CD4-positive, CD25-positive, alpha-beta regulatory T cell (primary cell): ENCODE data around the gene PPP1R14B. TPM values are rescaled to one million over a fixed set of nuclear protein-coding genes. Genes with fewer than 3 reads are reported as not detected.
A peak's percentile ranks its signal among the peaks of the same experiment; 100 is the strongest.

ENCODE experiments used
- ATAC-seq, 2 donors: fragments of 150-1000 bp; cut with Tn5 transposase; one replicate each; pipeline ENCODE4 v1.10.0; 2021; ENCODE audit warnings: low read depth in 2 of 2, moderate number of reproducible peaks in 2 of 2, moderate library complexity in 1 of 2
- DNase-seq, 3 donors: peaks; one replicate each; pipeline versions ENCODE4 v3.0.0 to v3.0.0-alpha.2; 2012 to 2022; ENCODE audit warnings: mixed read lengths in 1 of 3
- H3K27ac ChIP-seq: one replicate; pipeline ENCODE4 v1.7.0; 2013; ENCODE audit warnings: mild to moderate bottlenecking, low read length; ENCODE audit not compliant: insufficient read depth, poor library complexity, severe bottlenecking
- H3K27me3 ChIP-seq: one replicate; pipeline ENCODE4 v1.7.0; 2013; ENCODE audit warnings: low read length; ENCODE audit not compliant: control insufficient read depth, insufficient read depth
- H3K36me3 ChIP-seq: one replicate; pipeline ENCODE4 v1.7.0; 2013; ENCODE audit warnings: mild to moderate bottlenecking, low read length, moderate library complexity; ENCODE audit not compliant: control insufficient read depth, insufficient read depth
- H3K4me1 ChIP-seq: 2 replicates; pipeline ENCODE4 v1.7.0; 2013; ENCODE audit warnings: mild to moderate bottlenecking, low read length; ENCODE audit not compliant: insufficient read depth, control insufficient read depth, poor library complexity, severe bottlenecking
- H3K4me3 ChIP-seq: one replicate; pipeline ENCODE4 v1.7.0; 2013; ENCODE audit warnings: low read depth, mild to moderate bottlenecking, low read length, moderate library complexity
- H3K9me3 ChIP-seq, 2 experiments: 1 replicate in 1 of 2; 2 replicates in 1 of 2; pipeline ENCODE4 v1.7.0; 2013; ENCODE audit warnings: low read length in 2 of 2, mild to moderate bottlenecking in 1 of 2, moderate library complexity in 1 of 2; ENCODE audit not compliant: control insufficient read depth in 2 of 2
- H3K27ac Mint-ChIP-seq, 3 donors: one replicate each; pipeline ENCODE4 v1.8.0; 2020 to 2022; ENCODE audit warnings: mild to moderate bottlenecking in 3 of 3, mixed read lengths in 3 of 3, moderate library complexity in 2 of 3
- H3K27me3 Mint-ChIP-seq: one replicate; pipeline ENCODE4 v1.8.0; 2022; ENCODE audit warnings: mild to moderate bottlenecking, mixed read lengths
- H3K36me3 Mint-ChIP-seq: one replicate; pipeline ENCODE4 v1.8.0; 2020; ENCODE audit warnings: mixed read lengths
- H3K4me1 Mint-ChIP-seq, 4 donors: one replicate each; pipeline ENCODE4 v1.8.0; 2020 to 2022; ENCODE audit warnings: mixed read lengths in 4 of 4, mild to moderate bottlenecking in 1 of 4
- H3K4me3 Mint-ChIP-seq, 4 donors: one replicate each; pipeline ENCODE4 v1.8.0; 2020 to 2022; ENCODE audit warnings: mild to moderate bottlenecking in 4 of 4, mixed read lengths in 4 of 4, moderate library complexity in 3 of 4
- H3K9me3 Mint-ChIP-seq, 7 donors: one replicate each; pipeline ENCODE4 v1.8.0; 2020 to 2022; ENCODE audit warnings: mixed read lengths in 7 of 7, mild to moderate bottlenecking in 3 of 7, moderate library complexity in 2 of 7
- polyA plus RNA-seq, 4 donors: library from polyadenylated mRNA; unstranded; fragments of 300-500 nt; fragmentation: Illumina TruSeq; gene quantifications; one replicate each; pipeline ENCODE4 v1.2.3, GENCODE V29; 2021
- total RNA-seq: library from RNA; stranded (reverse); gene quantifications from one replicate; pipeline ENCODE4 v1.2.3, GENCODE V29; 2022

Gene PPP1R14B
- total and polyA plus RNA-seq, 5 donors from 2014 or later = 22.4 to 37.6 (median 26.2) TPM

- no peaks in the 10 kb centered on the region for H3K9me3 ChIP-seq
- Mint-ChIP-seq H3K27ac (peak overlapping the region in 2 of 3 donors; percentile 78 to 83), H3K27me3 (no peaks in the 10 kb centered on the region), H3K4me1 (peaks cover 6 to 41% (median 19%) of the 10 kb centered on the region in 4 donors), H3K9me3 (no peaks in the 10 kb centered on the region), H3K4me3 (peak overlapping the region in 1 of 4 donors; percentile 3), H3K36me3 (peaks cover 31% of the 10 kb centered on the region)
- no peaks in the 10 kb centered on the region for H3K27me3 ChIP-seq
- peaks cover 47% of the 10 kb centered on the region for H3K36me3 ChIP-seq
- no peak overlapping the region for H3K27ac ChIP-seq
- ATAC-seq = no peak
- H3K4me1 ChIP-seq = peaks cover 35% of the 10 kb centered on the region
- H3K4me3 ChIP-seq = no peak overlapping the region
- DNase-seq = no peak
Measured at GRCh38 chr11:64203421-64204079, 43.2 kb downstream of the PPP1R14B start.

DNA sequence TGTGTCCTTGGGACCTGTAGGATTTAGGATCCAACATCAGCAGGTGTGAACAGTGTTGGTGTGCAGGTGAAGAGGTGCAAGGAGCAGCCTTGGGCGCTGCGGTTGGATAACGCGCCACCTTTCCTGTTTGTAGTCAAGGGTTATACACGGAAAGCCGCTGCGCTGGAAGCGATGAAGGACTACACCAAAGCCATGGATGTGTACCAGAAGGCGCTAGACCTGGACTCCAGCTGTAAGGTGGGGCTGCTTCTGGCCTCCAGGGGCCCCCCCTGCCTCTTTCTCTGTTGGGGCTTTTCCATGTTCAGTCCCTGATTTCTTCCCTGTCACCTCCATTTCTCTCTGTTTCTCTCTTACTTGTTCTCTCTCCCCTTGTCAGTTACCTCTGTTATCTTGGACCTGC lies 43.8 kb downstream of the PPP1R14B start:
- H3K4me3 ChIP-seq = no peak overlapping the region
- H3K36me3 ChIP-seq = peaks cover 52% of the 10 kb centered on the region
- no peaks in the 10 kb centered on the region for H3K9me3 Mint-ChIP-seq
- peaks cover 6 to 39% (median 18%) of the 10 kb centered on the region in 4 donors for H3K4me1 Mint-ChIP-seq
- H3K27ac ChIP-seq = no peak overlapping the region
- peaks cover 30% of the 10 kb centered on the region for H3K4me1 ChIP-seq
- peaks cover 31% of the 10 kb centered on the region for H3K36me3 Mint-ChIP-seq
- no peaks in the 10 kb centered on the region for H3K9me3 ChIP-seq
- no peaks in the 10 kb centered on the region for H3K27me3 ChIP-seq
- no peaks in the 10 kb centered on the region for H3K27me3 Mint-ChIP-seq
- H3K27ac Mint-ChIP-seq = peak overlapping the region in 1 of 3 donors; percentile 83
- DNase-seq (no peak), ATAC-seq (no peak)
- no peak overlapping the region for H3K4me3 Mint-ChIP-seq

GRCh38 chr11:64201543-64201942 lies 45.2 kb downstream of the PPP1R14B start:
- H3K27me3 ChIP-seq = no peaks in the 10 kb centered on the region
- peaks cover 19% of the 10 kb centered on the region for H3K4me1 ChIP-seq
- Mint-ChIP-seq H3K27ac (peak overlapping the region in 1 of 3 donors; percentile 67), H3K27me3 (no peaks in the 10 kb centered on the region), H3K4me1 (peaks cover 6 to 31% (median 16%) of the 10 kb centered on the region in 4 donors), H3K4me3 (peak overlapping the region in 1 of 4 donors; percentile 41), H3K9me3 (no peaks in the 10 kb centered on the region), H3K36me3 (peaks cover 42% of the 10 kb centered on the region)
- no peak for ATAC-seq
- DNase-seq = no peak
- H3K27ac ChIP-seq = no peak overlapping the region
- no peak overlapping the region for H3K4me3 ChIP-seq
- H3K9me3 ChIP-seq = no peaks in the 10 kb centered on the region
- H3K36me3 ChIP-seq = peaks cover 66% of the 10 kb centered on the region

DNA sequence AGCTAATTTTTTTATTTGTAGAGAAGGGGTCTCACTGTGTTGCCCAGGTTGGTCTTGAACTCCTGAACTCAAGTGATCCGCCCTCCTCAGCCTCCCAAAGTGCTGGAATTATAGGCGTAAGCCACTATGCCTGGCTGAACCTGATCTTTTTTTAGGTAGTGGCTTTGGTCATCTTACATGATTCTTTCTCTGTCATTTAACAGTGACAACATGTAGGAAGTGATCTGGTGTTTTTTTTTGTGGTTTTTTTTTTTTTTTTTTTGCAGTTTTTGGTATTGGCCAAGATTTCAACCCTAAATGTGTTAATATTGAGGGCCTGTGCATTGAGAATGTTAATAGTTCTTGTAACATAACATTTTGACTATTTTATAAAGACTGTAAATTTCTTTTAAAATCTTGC lies 48.2 kb downstream of the PPP1R14B start:
- peaks cover 54% of the 10 kb centered on the region for H3K36me3 Mint-ChIP-seq
- no peaks in the 10 kb centered on the region for H3K9me3 ChIP-seq
- ATAC-seq (no peak), DNase-seq (no peak)
- H3K4me1 ChIP-seq = no peaks in the 10 kb centered on the region
- H3K9me3 Mint-ChIP-seq = no peaks in the 10 kb centered on the region
- no peak overlapping the region for H3K27ac Mint-ChIP-seq
- H3K27me3 ChIP-seq = no peaks in the 10 kb centered on the region
- H3K36me3 ChIP-seq = peaks cover 89% of the 10 kb centered on the region
- H3K4me1 Mint-ChIP-seq = peaks cover 0 to 10% (median 7%) of the 10 kb centered on the region in 4 donors
- no peak overlapping the region for H3K4me3 ChIP-seq
- H3K4me3 Mint-ChIP-seq = no peak overlapping the region
- no peaks in the 10 kb centered on the region for H3K27me3 Mint-ChIP-seq
- H3K27ac ChIP-seq = no peak overlapping the region

- H3K9me3 ChIP-seq = no peaks in the 10 kb centered on the region
- no peaks in the 10 kb centered on the region for H3K27me3 ChIP-seq
- H3K4me3 ChIP-seq = no peak overlapping the region
- ATAC-seq (no peak), DNase-seq (no peak)
- Mint-ChIP-seq H3K4me1 (peaks cover 0 to 11% (median 8%) of the 10 kb centered on the region in 4 donors), H3K36me3 (peaks cover 41% of the 10 kb centered on the region), H3K4me3 (no peak overlapping the region), H3K27me3 (no peaks in the 10 kb centered on the region), H3K9me3 (no peaks in the 10 kb centered on the region), H3K27ac (peak overlapping the region in 2 of 3 donors; percentile 36 to 44)
- no peak overlapping the region for H3K27ac ChIP-seq
- peaks cover 83% of the 10 kb centered on the region for H3K36me3 ChIP-seq
- no peaks in the 10 kb centered on the region for H3K4me1 ChIP-seq
Measured at GRCh38 chr11:64196626-64197025, 50.1 kb downstream of the PPP1R14B start.

Other genes with a start within 250 kb of the PPP1R14B start
- not detected for gene FLRT1, start 211.0 kb downstream of the PPP1R14B start, total RNA-seq
- gene FLRT1, start 211.0 kb downstream of the PPP1R14B start, polyA plus RNA-seq = under 1 TPM in 1 of 4 donors, not detected in 3; 0.21 TPM
- gene MACROD1, start 80.8 kb downstream of the PPP1R14B start, total RNA-seq = 5.6 TPM
- 10 to 100 TPM in 1 of 4 donors, 1 to 10 TPM in 3; 5.3 to 12.7 (median 7.0) TPM for gene MACROD1, start 80.8 kb downstream of the PPP1R14B start, polyA plus RNA-seq
- 57.8 TPM for gene STIP1, start 60.8 kb downstream of the PPP1R14B start, total RNA-seq
- gene STIP1, start 60.8 kb downstream of the PPP1R14B start, polyA plus RNA-seq = 10 to 100 TPM; 62.8 to 72.3 (median 64.8) TPM
- 156 TPM for gene FERMT3, start 40.2 kb downstream of the PPP1R14B start, total RNA-seq
- gene FERMT3, start 40.2 kb downstream of the PPP1R14B start, polyA plus RNA-seq = 100 to 1,000 TPM; 151 to 183 (median 175) TPM
- 14.6 TPM for gene TRPT1, start 20.8 kb downstream of the PPP1R14B start, total RNA-seq
- 10 to 100 TPM; 33.2 to 37.0 (median 35.3) TPM for gene TRPT1, start 20.8 kb downstream of the PPP1R14B start, polyA plus RNA-seq
- 43.1 TPM for gene NUDT22, start 20.7 kb downstream of the PPP1R14B start, total RNA-seq
- 10 to 100 TPM; 35.8 to 46.9 (median 40.7) TPM for gene NUDT22, start 20.7 kb downstream of the PPP1R14B start, polyA plus RNA-seq
- 41.9 TPM for gene DNAJC4, start 16.4 kb downstream of the PPP1R14B start, total RNA-seq
- 10 to 100 TPM; 18.1 to 22.8 (median 20.4) TPM for gene DNAJC4, start 16.4 kb downstream of the PPP1R14B start, polyA plus RNA-seq
- 19.6 TPM for gene VEGFB, start 12.4 kb downstream of the PPP1R14B start, total RNA-seq
- gene VEGFB, start 12.4 kb downstream of the PPP1R14B start, polyA plus RNA-seq = 1 to 10 TPM; 6.5 to 8.6 (median 8.0) TPM
- gene FKBP2, start 5.8 kb downstream of the PPP1R14B start, total RNA-seq = 21.1 TPM
- 10 to 100 TPM; 36.8 to 47.8 (median 43.2) TPM for gene FKBP2, start 5.8 kb downstream of the PPP1R14B start, polyA plus RNA-seq
- gene PLCB3, start 4.6 kb upstream of the PPP1R14B start, total RNA-seq = 3.6 TPM
- under 1 TPM; 0.10 to 0.40 (median 0.25) TPM for gene PLCB3, start 4.6 kb upstream of the PPP1R14B start, polyA plus RNA-seq
- 25.7 TPM for gene BAD, start 37.7 kb upstream of the PPP1R14B start, total RNA-seq
- 10 to 100 TPM; 39.9 to 50.4 (median 46.3) TPM for gene BAD, start 37.7 kb upstream of the PPP1R14B start, polyA plus RNA-seq
- 26.0 TPM for gene GPR137, start 38.9 kb upstream of the PPP1R14B start, total RNA-seq
- gene GPR137, start 38.9 kb upstream of the PPP1R14B start, polyA plus RNA-seq = 1 to 10 TPM; 4.1 to 8.1 (median 5.8) TPM
- gene KCNK4, start 44.4 kb upstream of the PPP1R14B start, total RNA-seq = not detected
- not detected for gene KCNK4, start 44.4 kb upstream of the PPP1R14B start, polyA plus RNA-seq
- not detected for gene CATSPERZ, start 53.4 kb upstream of the PPP1R14B start, total RNA-seq
- gene CATSPERZ, start 53.4 kb upstream of the PPP1R14B start, polyA plus RNA-seq = not detected
- gene ESRRA, start 58.6 kb upstream of the PPP1R14B start, total RNA-seq = 28.6 TPM
- gene ESRRA, start 58.6 kb upstream of the PPP1R14B start, polyA plus RNA-seq = 1 to 10 TPM; 6.0 to 7.4 (median 6.4) TPM
- gene TRMT112, start 70.6 kb upstream of the PPP1R14B start, total RNA-seq = 95.6 TPM
- 100 to 1,000 TPM; 418 to 512 (median 480) TPM for gene TRMT112, start 70.6 kb upstream of the PPP1R14B start, polyA plus RNA-seq
- 40.1 TPM for gene PRDX5, start 71.2 kb upstream of the PPP1R14B start, total RNA-seq
- 100 to 1,000 TPM; 170 to 217 (median 187) TPM for gene PRDX5, start 71.2 kb upstream of the PPP1R14B start, polyA plus RNA-seq
- 144 TPM for gene CCDC88B, start 93.3 kb upstream of the PPP1R14B start, total RNA-seq
- gene CCDC88B, start 93.3 kb upstream of the PPP1R14B start, polyA plus RNA-seq = 10 to 100 TPM in 2 of 4 donors, 1 to 10 TPM in 2; 7.4 to 11.7 (median 9.7) TPM
- 32.7 TPM for gene RPS6KA4, start 112.2 kb upstream of the PPP1R14B start, total RNA-seq
- 10 to 100 TPM in 2 of 4 donors, 1 to 10 TPM in 2; 6.3 to 14.6 (median 11.1) TPM for gene RPS6KA4, start 112.2 kb upstream of the PPP1R14B start, polyA plus RNA-seq